Transverse colon (tissue), 4 donors: ENCODE measurements around the gene IRF5. TPM values are rescaled to one million over a fixed set of nuclear protein-coding genes. Genes with fewer than 3 reads are reported as not detected.
A peak's percentile ranks its signal among the peaks of the same experiment; 100 is the strongest.

Experiments used
- DNase-seq: peaks from one replicate; pipeline ENCODE4 v3.0.0-alpha.2; 2019
- H3K27ac ChIP-seq, 4 donors: fragments of 200-600 bp; sonication (generic); 2 replicates each; pipeline ENCODE4 v1.5.1; 2016 to 2018; ENCODE audit warnings: inconsistent platforms in 4 of 4
- H3K27me3 ChIP-seq: fragments of 200-600 bp; sonication (generic); 2 replicates; pipeline ENCODE4 v1.5.1; 2017; ENCODE audit warnings: inconsistent platforms
- H3K36me3 ChIP-seq, 4 donors: fragments of 200-600 bp; sonication (generic); 2 replicates each; pipeline ENCODE4 v1.5.1; 2017 to 2019; ENCODE audit warnings: inconsistent platforms in 4 of 4
- H3K4me1 ChIP-seq, 4 donors: fragments of 200-600 bp; sonication (generic); 2 replicates each; pipeline ENCODE4 v1.5.1; 2017 to 2020; ENCODE audit warnings: inconsistent platforms in 4 of 4
- H3K4me3 ChIP-seq, 4 donors: fragments of 200-600 bp; sonication (generic); 1 replicate in 1 of 4; 2 replicates in 3 of 4; pipeline versions ENCODE4 v1.5.1 to v1.6.1; 2017 to 2019; ENCODE audit warnings: inconsistent platforms in 4 of 4
- H3K9me3 ChIP-seq, 2 donors: fragments of 200-600 bp; sonication (generic); 2 replicates each; pipeline ENCODE4 v1.5.1; 2017 to 2019; ENCODE audit warnings: inconsistent platforms in 2 of 2
- EP300 ChIP-seq: sonication (generic); formaldehyde crosslinking; IDR thresholded peaks from one replicate; pipeline ENCODE4 v1.6.1; 2017; ENCODE audit warnings: antibody characterized with exemption, low read depth
- POLR2A ChIP-seq: fragments of 450-650 bp; IDR thresholded peaks from one replicate; pipeline ENCODE4 v1.6.1; 2016; ENCODE audit warnings: antibody characterized with exemption, mild to moderate bottlenecking, moderate library complexity
- POLR2AphosphoS5 ChIP-seq, 3 donors: sonication (generic); formaldehyde crosslinking; IDR thresholded peaks; one replicate each; pipeline ENCODE4 v1.6.1; 2016; ENCODE audit warnings: antibody characterized with exemption in 3 of 3
- WGBS, 2 donors: methylation state at CpG; one replicate each; pipeline ENCODE4 v1.1.5; 2018; ENCODE audit warnings: low coverage in 1 of 2; 5-methylcytosine and 5-hydroxymethylcytosine counted together
- in situ Hi-C, 4 donors: fragments of 200-750 bp; cut with MboI; loops; one replicate each; pipeline versions ENCODE4 v1.15.0 to v1.15.1; 2017; ENCODE audit warnings: low sequenced_read_pairs in 3 of 4, low pct_ligation_motif_present in 1 of 4, low pct_unique_long_range_greater_than_20kb in 1 of 4
- intact Hi-C: fragments of 100-400 bp; cut with DNase I; formaldehyde crosslinking; loops from one replicate; pipeline ENCODE4 v1.15.1; 2023; ENCODE audit warnings: low total_unique reads
- total RNA-seq, 4 donors: library from RNA; depleted of rRNA; stranded (reverse); fragments of >200 nt; gene quantifications; one replicate each; pipeline ENCODE4 v1.1.0, GENCODE V29; 2016
- TF ChIP-seq, protein P1 (sequence below), 5 experiments: fragments of 200-600 bp in 3 of 5; fragments of 450-650 bp in 2 of 5; sonication (generic) in 3 of 5; IDR thresholded peaks; 1 replicate in 2 of 5; 2 replicates in 3 of 5; pipeline ENCODE4 v1.5.1; 2016 to 2017; ENCODE audit warnings: antibody characterized with exemption in 5 of 5, inconsistent platforms in 3 of 5, mild to moderate bottlenecking in 2 of 5, moderate library complexity in 1 of 5

IRF5 gene
- total RNA-seq, 4 donors from 2014 or later: 2.2 to 10.0 (median 6.2) TPM

DNA sequence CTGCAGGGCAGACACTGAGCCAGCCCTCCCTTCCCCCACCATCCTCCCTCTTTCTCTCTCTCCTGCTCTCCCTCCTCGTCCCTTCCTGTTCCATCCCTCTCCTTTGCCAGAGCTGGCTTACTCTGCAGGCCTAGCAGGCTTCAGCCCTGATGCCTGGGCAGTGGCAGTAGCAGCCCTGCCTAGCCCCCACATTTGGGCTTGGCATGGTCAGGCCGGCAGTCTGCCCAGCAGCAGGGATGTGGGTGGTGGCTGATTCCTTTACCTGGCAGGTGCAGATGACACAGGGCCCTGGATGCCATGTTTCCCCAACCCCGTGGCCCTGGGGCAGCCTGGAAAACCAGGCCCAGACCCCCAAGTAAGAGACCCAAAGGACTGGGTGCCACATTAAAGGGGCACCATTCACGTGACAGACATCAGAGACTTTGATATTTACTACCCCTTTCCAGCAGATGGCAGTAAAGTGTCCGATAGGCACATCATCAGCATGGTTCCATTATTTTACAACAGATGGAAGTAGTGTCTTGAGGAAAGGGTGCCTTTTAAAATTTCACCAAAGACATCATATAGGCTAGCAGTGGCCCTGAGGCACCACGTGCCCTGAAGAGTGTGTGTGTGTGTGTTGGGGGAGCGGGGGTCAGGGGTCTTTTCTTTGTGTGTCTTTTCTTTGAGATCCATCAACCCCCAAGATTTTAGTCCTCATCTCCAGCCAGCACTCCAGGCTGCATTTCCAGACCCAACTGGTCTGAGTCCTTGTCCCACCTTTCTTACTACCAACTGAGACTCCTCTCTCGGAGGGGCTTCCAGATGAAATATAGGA is 33.1 kb upstream of the IRF5 start:
- peak; percentile 9 for DNase-seq
- TF ChIP-seq POLR2AphosphoS5 (IDR thresholded peaks at IDR 0.05): no peak
- TF ChIP-seq, protein P1, sequence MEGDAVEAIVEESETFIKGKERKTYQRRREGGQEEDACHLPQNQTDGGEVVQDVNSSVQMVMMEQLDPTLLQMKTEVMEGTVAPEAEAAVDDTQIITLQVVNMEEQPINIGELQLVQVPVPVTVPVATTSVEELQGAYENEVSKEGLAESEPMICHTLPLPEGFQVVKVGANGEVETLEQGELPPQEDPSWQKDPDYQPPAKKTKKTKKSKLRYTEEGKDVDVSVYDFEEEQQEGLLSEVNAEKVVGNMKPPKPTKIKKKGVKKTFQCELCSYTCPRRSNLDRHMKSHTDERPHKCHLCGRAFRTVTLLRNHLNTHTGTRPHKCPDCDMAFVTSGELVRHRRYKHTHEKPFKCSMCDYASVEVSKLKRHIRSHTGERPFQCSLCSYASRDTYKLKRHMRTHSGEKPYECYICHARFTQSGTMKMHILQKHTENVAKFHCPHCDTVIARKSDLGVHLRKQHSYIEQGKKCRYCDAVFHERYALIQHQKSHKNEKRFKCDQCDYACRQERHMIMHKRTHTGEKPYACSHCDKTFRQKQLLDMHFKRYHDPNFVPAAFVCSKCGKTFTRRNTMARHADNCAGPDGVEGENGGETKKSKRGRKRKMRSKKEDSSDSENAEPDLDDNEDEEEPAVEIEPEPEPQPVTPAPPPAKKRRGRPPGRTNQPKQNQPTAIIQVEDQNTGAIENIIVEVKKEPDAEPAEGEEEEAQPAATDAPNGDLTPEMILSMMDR (IDR thresholded peaks at IDR 0.05): peak; percentile 51 to 62 (median 61)

DNA sequence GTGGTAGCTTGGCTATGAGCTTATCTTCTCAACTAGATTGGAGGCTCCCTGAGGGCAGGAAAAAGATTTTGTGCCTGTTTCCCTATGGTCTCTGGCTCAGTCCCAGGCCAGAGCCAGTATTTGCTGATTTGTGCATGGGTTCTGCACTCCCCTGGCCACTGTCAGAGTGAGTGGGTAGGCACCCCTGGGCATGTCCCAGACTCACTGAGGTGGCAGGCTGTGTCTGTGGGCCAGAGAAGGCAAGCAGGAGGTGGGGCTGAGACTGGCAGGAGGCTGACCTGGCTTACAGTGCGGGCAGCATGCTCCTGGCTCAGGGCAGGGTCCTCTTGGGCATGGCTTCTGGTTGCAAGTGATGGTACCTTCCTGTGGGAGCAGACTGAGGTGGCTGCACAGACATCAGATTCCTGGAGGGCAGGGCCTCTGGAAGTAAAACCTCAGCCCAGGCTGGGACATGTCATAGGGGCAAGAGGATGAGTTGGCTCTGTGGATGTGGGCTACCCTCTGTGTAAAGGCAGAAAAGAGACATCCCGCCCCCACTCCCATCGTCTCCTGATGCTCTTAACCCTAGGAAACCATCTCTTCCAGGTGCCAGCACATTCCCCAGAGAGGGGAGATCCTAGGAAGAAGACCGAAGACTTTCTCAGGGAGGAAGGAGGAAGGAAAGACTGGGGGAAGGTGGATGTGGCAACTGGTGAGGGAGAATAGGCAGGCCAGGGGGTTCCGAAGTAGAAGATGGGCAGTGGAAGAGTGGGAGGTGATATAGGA is 31.5 kb upstream of the IRF5 start:
- Histone ChIP-seq H3K4me3 (no peak overlapping the region), H3K9me3 (no peaks in the 10 kb centered on the region), H3K36me3 (no peaks in the 10 kb centered on the region), H3K27ac (no peak overlapping the region), H3K27me3 (peaks cover 34% of the 10 kb centered on the region), H3K4me1 (peaks cover 7 to 19% (median 12%) of the 10 kb centered on the region in 4 donors)
- DNase-seq: no peak
- WGBS, 2 donors: 90 to 100% methylated on average over 1 to 5 of the region's 5 CpGs
- intact Hi-C loops (loop anchor here (5.0 kb wide), 1 partner anchor 186 kb away; no protein-coding TSS in a partner anchor), in situ Hi-C loops (loop anchor here in 3 of 4 donors (10.0 kb wide), 2 partner anchors 179 to 189 kb away; no protein-coding TSS in a partner anchor)
- TF ChIP-seq EP300: no peak
- TF ChIP-seq POLR2A: no peak
- TF ChIP-seq POLR2AphosphoS5 (IDR thresholded peaks at IDR 0.05): no peak
- TF ChIP-seq, protein P1 (IDR thresholded peaks at IDR 0.05): no peak

More for the DNA sequence above, 33.1 kb upstream of the IRF5 start:
- intact Hi-C loops: loop anchor here (5.0 kb wide), 1 partner anchor 188 kb away; no protein-coding TSS in a partner anchor
- H3K36me3 ChIP-seq: no peaks in the 10 kb centered on the region
- WGBS, 2 donors: 0 to 23% methylated on average over 1 to 8 of the region's 8 CpGs
- peaks cover 19% of the 10 kb centered on the region for H3K27me3 ChIP-seq
- H3K9me3 ChIP-seq: no peaks in the 10 kb centered on the region
- in situ Hi-C loops: loop anchor here in 3 of 4 donors (10.0 kb wide), 2 partner anchors 180 to 190 kb away; no protein-coding TSS in a partner anchor
- H3K4me3 ChIP-seq: no peak overlapping the region
- H3K4me1 ChIP-seq: peaks cover 0 to 8% (median under 1%) of the 10 kb centered on the region in 4 donors
- H3K27ac ChIP-seq: no peak overlapping the region

DNA sequence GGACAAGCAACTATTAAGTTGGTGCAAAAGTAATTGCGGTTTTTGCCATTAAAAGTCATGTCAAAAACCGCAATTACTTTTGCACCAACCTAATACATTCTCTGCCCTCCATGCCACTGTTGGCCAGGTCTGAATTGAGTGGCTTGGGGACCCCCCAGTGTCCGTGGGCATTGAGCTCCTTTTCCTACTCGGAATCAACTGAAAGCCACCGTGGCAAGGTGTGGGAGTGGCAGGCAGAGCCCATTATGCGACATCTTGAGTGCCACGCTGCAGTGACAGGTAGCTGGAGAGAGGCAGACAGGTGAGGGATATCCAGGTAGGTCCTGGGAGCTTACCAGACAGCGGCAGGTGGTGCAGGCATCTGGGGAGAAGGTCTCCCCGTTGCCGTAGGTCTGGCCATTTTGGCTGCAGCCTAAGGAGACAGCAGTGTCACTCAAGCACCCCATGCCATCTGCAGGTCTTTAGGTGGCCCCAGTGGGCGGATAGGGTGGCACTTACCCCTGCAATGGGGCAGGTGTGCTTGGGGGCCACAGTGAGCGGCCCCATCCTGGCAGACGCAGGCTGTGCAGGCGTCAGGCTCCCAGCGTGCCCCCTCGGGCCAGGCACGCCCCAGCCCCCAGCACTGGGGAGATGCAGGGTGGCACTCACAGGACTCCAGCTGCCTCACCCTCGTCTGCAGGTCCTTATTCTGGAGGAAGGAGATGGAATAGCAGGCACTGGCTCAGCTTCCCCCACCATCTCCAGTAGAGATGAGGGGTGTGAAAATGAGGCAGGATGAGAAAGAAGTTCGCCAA is 30.8 kb upstream of the IRF5 start:
- Histone ChIP-seq H3K9me3 (no peaks in the 10 kb centered on the region), H3K27ac (no peak overlapping the region), H3K36me3 (no peaks in the 10 kb centered on the region), H3K4me3 (no peak overlapping the region), H3K27me3 (peaks cover 34% of the 10 kb centered on the region), H3K4me1 (peaks cover 7 to 26% (median 15%) of the 10 kb centered on the region in 4 donors)
- WGBS, 2 donors: 61 to 80% methylated on average over 3 to 12 of the region's 19 CpGs
- DNase-seq: no peak
- intact Hi-C loops (loop anchor here (5.0 kb wide), 1 partner anchor 185 kb away; no protein-coding TSS in a partner anchor), in situ Hi-C loops (loop anchor here in 3 of 4 donors (10.0 kb wide), 2 partner anchors 178 to 188 kb away; no protein-coding TSS in a partner anchor)
- no peak for TF ChIP-seq EP300
- TF ChIP-seq, protein P1 (IDR thresholded peaks at IDR 0.05): no peak
- TF ChIP-seq POLR2AphosphoS5 (IDR thresholded peaks at IDR 0.05): no peak
- TF ChIP-seq POLR2A: no peak
